Mammary epithelial cell (primary cell): ENCODE data around the gene MED22.

Experiments
- CTCF ChIP-seq, 2 donors: IDR thresholded peaks in 1 of 2; conservative IDR thresholded peaks in 1 of 2; 2 replicates each; pipeline ENCODE4 v1.5.1; 2011 to 2012; ENCODE audit warnings: inconsistent platforms in 2 of 2, low read length in 2 of 2, mild to moderate bottlenecking in 2 of 2, control low read depth in 1 of 2, low read depth in 1 of 2; ENCODE audit not compliant: insufficient read depth in 1 of 2; ENCODE audit errors: extremely low read depth in 1 of 2
- EZH2 ChIP-seq: IDR thresholded peaks from 2 replicates; pipeline ENCODE4 v1.6.1; 2012; ENCODE audit warnings: low read length, inconsistent platforms, borderline replicate concordance

GRCh38 chr9:133351526-133351907 lies 3.6 kb upstream of the MED22 start:
- TF ChIP-seq EZH2 (no peak), CTCF (conservative IDR thresholded peaks at IDR 0.05 in 1 of 2, IDR thresholded peaks at IDR 0.05 in 1 of 2; ENCODE audit: extremely low read depth in 1 of 2, insufficient read depth in 1 of 2, low read depth in 1 of 2, low read length in 2 of 2) (no peak)
